ENCODE results near the gene ZNF407. TPM values are rescaled to one million over a fixed set of nuclear protein-coding genes. Genes with fewer than 3 reads are reported as not detected.
A peak's percentile ranks its signal among the peaks of the same experiment; 100 is the strongest.

ZNF407 gene
- total RNA-seq, 1 donor from 2014 or later = 14.7 TPM

- no peak overlapping the region for H3K27ac Mint-ChIP-seq
- H3K4me1 Mint-ChIP-seq (ENCODE audit: unreplicated experiment) = peaks cover 21% of the 10 kb centered on the region
These were observed 117.6 kb downstream of the ZNF407 start for GRCh38 chr18:74715306-74715705.

GRCh38 chr18:74715865-74716712 lies 118.4 kb downstream of the ZNF407 start:
- no peak for TF ChIP-seq CTCF (conservative IDR thresholded peaks at IDR 0.05)
- Mint-ChIP-seq H3K36me3 (peaks cover 16% of the 10 kb centered on the region), H3K4me3 (no peak overlapping the region), H3K27ac (peak overlapping the region; percentile 20), H3K27me3 (no peaks in the 10 kb centered on the region), H3K9me3 (no peaks in the 10 kb centered on the region), H3K4me1 (ENCODE audit: unreplicated experiment) (peaks cover 21% of the 10 kb centered on the region)
- no peak for DNase-seq (ENCODE audit: extremely low spot score, unreplicated experiment)

More at GRCh38 chr18:74715306-74715705, 117.6 kb downstream of the ZNF407 start:
- no peaks in the 10 kb centered on the region for H3K9me3 Mint-ChIP-seq
- no peak overlapping the region for H3K4me3 Mint-ChIP-seq
- H3K36me3 Mint-ChIP-seq = peaks cover 12% of the 10 kb centered on the region
- no peak for TF ChIP-seq CTCF (conservative IDR thresholded peaks at IDR 0.05)
- no peak for DNase-seq (ENCODE audit: extremely low spot score, unreplicated experiment)
- no peaks in the 10 kb centered on the region for H3K27me3 Mint-ChIP-seq

- Mint-ChIP-seq H3K9me3 (no peaks in the 10 kb centered on the region), H3K27me3 (no peaks in the 10 kb centered on the region), H3K4me3 (no peak overlapping the region), H3K4me1 (ENCODE audit: unreplicated experiment) (peaks cover 14% of the 10 kb centered on the region), H3K36me3 (peaks cover 11% of the 10 kb centered on the region), H3K27ac (no peak overlapping the region)
- no peak for DNase-seq (ENCODE audit: extremely low spot score, unreplicated experiment)
- TF ChIP-seq CTCF (conservative IDR thresholded peaks at IDR 0.05) = no peak
These were observed 120.6 kb downstream of the ZNF407 start for GRCh38 chr18:74718312-74718711.

- Mint-ChIP-seq H3K36me3 (peaks cover 11% of the 10 kb centered on the region), H3K4me1 (ENCODE audit: unreplicated experiment) (no peaks in the 10 kb centered on the region), H3K27me3 (no peaks in the 10 kb centered on the region), H3K9me3 (no peaks in the 10 kb centered on the region), H3K27ac (no peak overlapping the region), H3K4me3 (no peak overlapping the region)
- TF ChIP-seq CTCF (conservative IDR thresholded peaks at IDR 0.05) = no peak
- DNase-seq (ENCODE audit: extremely low spot score, unreplicated experiment) = no peak
These were observed 124.6 kb downstream of the ZNF407 start for GRCh38 chr18:74722237-74722636.

GRCh38 chr18:74724186-74724585 lies 126.5 kb downstream of the ZNF407 start:
- Mint-ChIP-seq H3K9me3 (no peaks in the 10 kb centered on the region), H3K36me3 (peaks cover 12% of the 10 kb centered on the region), H3K4me1 (ENCODE audit: unreplicated experiment) (no peaks in the 10 kb centered on the region), H3K4me3 (no peak overlapping the region), H3K27me3 (no peaks in the 10 kb centered on the region), H3K27ac (no peak overlapping the region)
- DNase-seq (ENCODE audit: extremely low spot score, unreplicated experiment) = no peak
- no peak for TF ChIP-seq CTCF (conservative IDR thresholded peaks at IDR 0.05)

Data from type B pancreatic cell (in vitro differentiated cells).